ENCODE measurements around the gene DNAJC16.
"Not testable (repeated sequence)": the region's sequence is repeated elsewhere in the genome, so short reads cannot be mapped to it uniquely, and the experiment has no call there.

DNAJC16 gene

GRCh38 chr1:15579683-15580047 is 53.0 kb downstream of the DNAJC16 start:
- peak overlapping the region; percentile 94 for H3K27ac Mint-ChIP-seq
- peaks cover 58% of the 10 kb centered on the region for H3K4me1 Mint-ChIP-seq
- no peaks in the 10 kb centered on the region for H3K9me3 Mint-ChIP-seq
- no peaks in the 10 kb centered on the region for H3K27me3 Mint-ChIP-seq
- peak overlapping the region; percentile 30 for H3K4me3 Mint-ChIP-seq
- peaks cover 9% of the 10 kb centered on the region for H3K36me3 Mint-ChIP-seq

- peak overlapping the region; percentile 82 for H3K4me3 Mint-ChIP-seq
- H3K9me3 Mint-ChIP-seq: no peaks in the 10 kb centered on the region
- H3K36me3 Mint-ChIP-seq: peaks cover 16% of the 10 kb centered on the region
- peaks cover 53% of the 10 kb centered on the region for H3K4me1 Mint-ChIP-seq
- no peaks in the 10 kb centered on the region for H3K27me3 Mint-ChIP-seq
- peak overlapping the region; percentile 92 for H3K27ac Mint-ChIP-seq
Observed at GRCh38 chr1:15583016-15583706, 56.5 kb downstream of the DNAJC16 start.

GRCh38 chr1:15584489-15585363 is 58.1 kb downstream of the DNAJC16 start, which contains the start of gene AGMAT:
TSS of gene AGMAT (minus strand) at chr1:15585051. CDS start at chr1:15584967, 84 bp downstream.
- H3K27ac Mint-ChIP-seq: peak within 1 kb of the TSS; percentile 97
- no peaks in the 10 kb centered on the region for H3K9me3 Mint-ChIP-seq
- no peaks in the 10 kb centered on the region for H3K27me3 Mint-ChIP-seq
- peaks cover 13% of the 10 kb centered on the region for H3K36me3 Mint-ChIP-seq
- H3K4me3 Mint-ChIP-seq: peak within 1 kb of the TSS; percentile 92
- peaks cover 37% of the 10 kb centered on the region for H3K4me1 Mint-ChIP-seq

- Mint-ChIP-seq H3K9me3 (no peaks in the 10 kb centered on the region), H3K36me3 (peaks cover 7% of the 10 kb centered on the region), H3K4me3 (no peak overlapping the region), H3K4me1 (peaks cover 2% of the 10 kb centered on the region), H3K27me3 (no peaks in the 10 kb centered on the region), H3K27ac (no peak overlapping the region)
Observed at GRCh38 chr1:15592285-15592684, 65.6 kb downstream of the DNAJC16 start.

- Mint-ChIP-seq H3K27me3 (no peaks in the 10 kb centered on the region), H3K36me3 (no peaks in the 10 kb centered on the region), H3K4me3 (no peak overlapping the region), H3K27ac (no peak overlapping the region), H3K9me3 (no peaks in the 10 kb centered on the region), H3K4me1 (no peaks in the 10 kb centered on the region)
Observed at GRCh38 chr1:15595809-15596617, 69.4 kb downstream of the DNAJC16 start.

- H3K4me3 Mint-ChIP-seq: no peak overlapping the region
- H3K27me3 Mint-ChIP-seq: no peaks in the 10 kb centered on the region
- no peaks in the 10 kb centered on the region for H3K9me3 Mint-ChIP-seq
- H3K36me3 Mint-ChIP-seq: no peaks in the 10 kb centered on the region
- H3K4me1 Mint-ChIP-seq: peaks cover 4% of the 10 kb centered on the region
- no peak overlapping the region for H3K27ac Mint-ChIP-seq
Observed at GRCh38 chr1:15598436-15598835, 71.8 kb downstream of the DNAJC16 start.

GRCh38 chr1:15603050-15603965 is 76.7 kb downstream of the DNAJC16 start:
- Mint-ChIP-seq H3K4me3 (peak overlapping the region; percentile 82), H3K4me1 (peaks cover 9% of the 10 kb centered on the region), H3K27ac (peak overlapping the region; percentile 74), H3K36me3 (no peaks in the 10 kb centered on the region), H3K27me3 (no peaks in the 10 kb centered on the region), H3K9me3 (no peaks in the 10 kb centered on the region)

GRCh38 chr1:15603966-15604282 is 77.3 kb downstream of the DNAJC16 start:
- not testable (repeated sequence) for H3K36me3 Mint-ChIP-seq, H3K27me3 Mint-ChIP-seq, H3K9me3 Mint-ChIP-seq, H3K4me1 Mint-ChIP-seq, H3K27ac Mint-ChIP-seq
- H3K4me3 Mint-ChIP-seq: peak overlapping the region; percentile 82

GRCh38 chr1:15604400-15604799 is 77.8 kb downstream of the DNAJC16 start:
- H3K36me3 Mint-ChIP-seq, H3K4me1 Mint-ChIP-seq, H3K27ac Mint-ChIP-seq, H3K27me3 Mint-ChIP-seq, H3K9me3 Mint-ChIP-seq: not testable (repeated sequence)
- H3K4me3 Mint-ChIP-seq: peak overlapping the region; percentile 11

- Mint-ChIP-seq H3K27ac (no peak overlapping the region), H3K4me3 (no peak overlapping the region), H3K9me3 (no peaks in the 10 kb centered on the region), H3K27me3 (no peaks in the 10 kb centered on the region), H3K36me3 (no peaks in the 10 kb centered on the region), H3K4me1 (peaks cover 9% of the 10 kb centered on the region)
Observed at GRCh38 chr1:15605398-15606383, 79.0 kb downstream of the DNAJC16 start.

GRCh38 chr1:15609631-15610030 is 83.0 kb downstream of the DNAJC16 start:
- Mint-ChIP-seq H3K36me3 (no peaks in the 10 kb centered on the region), H3K9me3 (no peaks in the 10 kb centered on the region), H3K27me3 (no peaks in the 10 kb centered on the region), H3K4me3 (no peak overlapping the region), H3K4me1 (no peaks in the 10 kb centered on the region), H3K27ac (no peak overlapping the region)

- Mint-ChIP-seq H3K36me3 (no peaks in the 10 kb centered on the region), H3K4me3 (no peak overlapping the region), H3K27me3 (no peaks in the 10 kb centered on the region), H3K27ac (no peak overlapping the region), H3K4me1 (no peaks in the 10 kb centered on the region), H3K9me3 (no peaks in the 10 kb centered on the region)
Observed at GRCh38 chr1:15610167-15610566, 83.5 kb downstream of the DNAJC16 start.

GRCh38 chr1:15616373-15617172 is 89.9 kb downstream of the DNAJC16 start:
- peaks cover 7% of the 10 kb centered on the region for H3K36me3 Mint-ChIP-seq
- H3K27me3 Mint-ChIP-seq: no peaks in the 10 kb centered on the region
- peak overlapping the region; percentile 95 for H3K4me3 Mint-ChIP-seq
- peak overlapping the region; percentile 99 for H3K27ac Mint-ChIP-seq
- H3K4me1 Mint-ChIP-seq: peaks cover 38% of the 10 kb centered on the region
- no peaks in the 10 kb centered on the region for H3K9me3 Mint-ChIP-seq
